SK-N-SH (cell line): ENCODE measurements around the gene DCANP1. TPM values are rescaled to one million over a fixed set of nuclear protein-coding genes. Genes with fewer than 3 reads are reported as not detected.

Experiments used
- CTCF ChIA-PET: fragments of 300-600, 350-600 bp; formaldehyde crosslinking; extraction: SDS; loops from one replicate; lab custom pipeline; 2021; lab: Yijun Ruan, JAX
- POLR2A ChIA-PET: fragments of 350-600 bp; sonication (Branson Sonifier 250); formaldehyde crosslinking; extraction: SDS; loops from one replicate; lab custom pipeline; 2020; ENCODE audit warnings: antibody characterized with exemption, inconsistent platforms; lab: Yijun Ruan, JAX
- DNase-seq: peaks from one replicate; pipeline ENCODE4 v3.0.0; 2012
- H2AFZ ChIP-seq: fragments of 200-600 bp; sonication (generic); 2 replicates; pipeline ENCODE4 v1.8.1; 2016; ENCODE audit warnings: antibody characterized with exemption, mild to moderate bottlenecking, low read depth
- H3F3A ChIP-seq: fragments of 200-600 bp; sonication (generic); replicated peaks from 2 replicates; pipeline ENCODE3; 2016; ENCODE audit warnings: antibody characterized with exemption, mild to moderate bottlenecking; ENCODE audit not compliant: insufficient read depth
- H3K27ac ChIP-seq, 2 experiments: fragments of 200-500 bp in 1 of 2; fragments of 200-600 bp in 1 of 2; sonication (Bioruptor generic) in 1 of 2; sonication (generic), shearing (Covaris generic) in 1 of 2; 2 replicates each; pipeline versions ENCODE4 v1.5.1 to v1.6.1; 2014 to 2016; ENCODE audit warnings: low read depth in 2 of 2, inconsistent platforms in 1 of 2, low read length in 1 of 2, mild to moderate bottlenecking in 1 of 2, mixed read lengths in 1 of 2
- H3K27me3 ChIP-seq: fragments of 200-600 bp; sonication (generic), shearing (Covaris generic); 2 replicates; pipeline ENCODE4 v1.6.1; 2016; ENCODE audit warnings: mixed run types; ENCODE audit not compliant: insufficient read depth
- H3K36me3 ChIP-seq, 2 experiments: fragments of 200-500 bp in 1 of 2; fragments of 200-600 bp in 1 of 2; sonication (Bioruptor generic) in 1 of 2; sonication (generic) in 1 of 2; replicated peaks in 1 of 2; 2 replicates each; pipeline versions ENCODE3 to v1.5.1; 2014 to 2016; ENCODE audit warnings: low read length in 1 of 2, mild to moderate bottlenecking in 1 of 2; ENCODE audit not compliant: insufficient read depth in 2 of 2, control insufficient read depth in 1 of 2
- H3K4me1 ChIP-seq, 2 experiments: fragments of 200-500 bp in 1 of 2; fragments of 200-600 bp in 1 of 2; sonication (Bioruptor generic) in 1 of 2; sonication (generic), shearing (Covaris generic) in 1 of 2; 2 replicates each; pipeline versions ENCODE4 v1.5.1 to v1.6.1; 2014 to 2016; ENCODE audit warnings: low read depth in 1 of 2, low read length in 1 of 2, mixed run types in 1 of 2; ENCODE audit not compliant: insufficient read depth in 2 of 2, control insufficient read depth in 1 of 2
- H3K4me2 ChIP-seq: fragments of 200-600 bp; sonication (generic), shearing (Covaris generic); 2 replicates; pipeline ENCODE4 v1.6.1; 2017; ENCODE audit warnings: mixed run types
- H3K4me3 ChIP-seq, 2 experiments: fragments of 200-500 bp in 1 of 2; fragments of 200-600 bp in 1 of 2; sonication (Bioruptor generic) in 1 of 2; sonication (generic), shearing (Covaris generic) in 1 of 2; 2 replicates each; pipeline versions ENCODE4 v1.5.1 to v1.8.1; 2014 to 2016; ENCODE audit warnings: low read depth in 2 of 2, inconsistent platforms in 1 of 2, low read length in 1 of 2, mild to moderate bottlenecking in 1 of 2, mixed read lengths in 1 of 2, moderate library complexity in 1 of 2
- H3K79me2 ChIP-seq: fragments of 200-600 bp; sonication (generic); 2 replicates; pipeline ENCODE4 v1.8.1; 2017; ENCODE audit warnings: mild to moderate bottlenecking; ENCODE audit not compliant: insufficient read depth
- H3K9ac ChIP-seq: fragments of 200-600 bp; sonication (generic); 2 replicates; pipeline ENCODE4 v1.6.1; 2017; ENCODE audit warnings: mixed run types
- H3K9me2 ChIP-seq: fragments of 200-600 bp; sonication (generic); 2 replicates; pipeline ENCODE4 v1.6.1; 2017; ENCODE audit warnings: mixed run types
- H3K9me3 ChIP-seq: fragments of 200-600 bp; sonication (generic); 2 replicates; pipeline ENCODE4 v1.6.1; 2017; ENCODE audit warnings: mixed run types, mild to moderate bottlenecking, moderate library complexity
- H4K20me1 ChIP-seq: fragments of 200-600 bp; sonication (generic); 2 replicates; pipeline ENCODE4 v1.6.1; 2017; ENCODE audit warnings: mild to moderate bottlenecking, mixed run types; ENCODE audit not compliant: insufficient read depth
- ELF1 ChIP-seq: IDR thresholded peaks from 2 replicates; pipeline ENCODE4 v1.4.0; 2012
- EP300 ChIP-seq, 2 experiments: IDR thresholded peaks; 2 replicates each; pipeline versions ENCODE4 v1.4.0 to v1.6.1; 2012; ENCODE audit warnings: borderline replicate concordance in 1 of 2, low read depth in 1 of 2, low read length in 1 of 2
- EZH2phosphoT487 ChIP-seq: fragments of 200-600 bp; sonication (generic); IDR thresholded peaks from 2 replicates; pipeline ENCODE4 v1.6.1; 2017; ENCODE audit warnings: low read depth, mixed run types, mild to moderate bottlenecking, antibody characterized with exemption, moderate library complexity, borderline replicate concordance
- FOXM1 ChIP-seq: IDR thresholded peaks from 2 replicates; pipeline ENCODE4 v1.4.0; 2012; ENCODE audit warnings: low read depth, mild to moderate bottlenecking
- JUND ChIP-seq: IDR thresholded peaks from 2 replicates; pipeline ENCODE4 v1.4.0; 2012
- POLR2AphosphoS5 ChIP-seq: IDR thresholded peaks from 2 replicates; pipeline ENCODE4 v1.6.1; 2012; ENCODE audit warnings: low read depth, low read length
- RXRA ChIP-seq: IDR thresholded peaks from 2 replicates; pipeline ENCODE4 v1.4.0; 2012; ENCODE audit warnings: low read depth, mild to moderate bottlenecking, borderline replicate concordance
- SIN3A ChIP-seq: IDR thresholded peaks from 2 replicates; pipeline ENCODE4 v1.6.1; 2012; ENCODE audit warnings: low read depth, mild to moderate bottlenecking, low read length, moderate library complexity, borderline replicate concordance
- TCF12 ChIP-seq: IDR thresholded peaks from 2 replicates; pipeline ENCODE4 v1.4.0; 2012
- YY1 ChIP-seq: IDR thresholded peaks from 2 replicates; pipeline ENCODE4 v1.4.0; 2012; ENCODE audit warnings: low read depth, mild to moderate bottlenecking
- WGBS: methylation state at CpG from one replicate; pipeline ENCODE4 v1.1.6; 2017; ENCODE audit warnings: low lambda C conversion rate; 5-methylcytosine and 5-hydroxymethylcytosine counted together
- polyA plus RNA-seq, 3 experiments: library from polyadenylated mRNA; depleted of rRNA; stranded (reverse); fragments of >200 nt; gene quantifications; 2 replicates each; pipeline ENCODE4 v1.2.3, GENCODE V29; 2012
- TF ChIP-seq, protein P1 (sequence below): IDR thresholded peaks from 2 replicates; pipeline ENCODE4 v1.4.0; 2012; ENCODE audit warnings: low read depth
- TF ChIP-seq, protein P2 (sequence below): IDR thresholded peaks from 2 replicates; pipeline ENCODE4; 2012
- TF ChIP-seq, protein P3 (sequence below): IDR thresholded peaks from 2 replicates; pipeline ENCODE4 v1.6.1; 2012; ENCODE audit warnings: mild to moderate bottlenecking, low read depth, low read length, moderate library complexity
- TF ChIP-seq, protein P4 (sequence below): IDR thresholded peaks from 2 replicates; pipeline ENCODE4 v1.4.0; 2012; ENCODE audit warnings: low read depth, borderline replicate concordance

The DCANP1 gene
- polyA plus RNA-seq, 1 of the 3 experiments (the other 2 are of a cell fraction) = not detected

DNA sequence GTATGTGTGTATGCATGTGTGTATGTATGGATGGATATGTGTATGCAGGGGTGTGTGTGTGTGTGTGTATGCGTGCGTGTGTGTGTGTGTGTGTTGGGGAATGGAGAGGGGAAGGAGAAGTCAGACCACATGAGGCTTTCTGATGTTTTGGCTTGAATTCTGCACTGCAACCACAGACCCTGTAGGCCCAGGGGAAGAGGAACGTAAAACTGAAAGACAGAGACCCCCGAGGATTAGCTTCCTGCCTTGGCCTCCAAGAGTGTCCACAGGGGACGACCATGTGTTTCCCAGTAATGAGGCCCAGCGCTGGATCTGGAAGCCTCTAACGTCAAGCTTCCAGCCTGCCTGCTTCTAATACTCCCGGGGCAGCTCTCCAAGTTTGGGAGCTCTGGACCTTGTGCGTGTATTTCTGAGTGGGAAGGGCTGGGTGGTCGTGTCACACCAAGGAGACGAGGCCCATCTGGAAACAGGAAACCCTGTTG is 5.8 kb downstream of the DCANP1 start:
- H3K79me2 ChIP-seq = no peaks in the 10 kb centered on the region
- no peak for DNase-seq
- H3K4me1 ChIP-seq = peaks cover 0 to 32% of the 10 kb centered on the region in 2 experiments; a peak in 1 of 4 replicates
- H3F3A ChIP-seq = no peaks in the 10 kb centered on the region
- ChIA-PET POLR2A (no interaction called here), CTCF (interaction anchor here (0.9 to 9.6 kb wide), 4 partner anchors 16 to 25 kb away, joined by 3 to 60 read pairs (median 30); no protein-coding TSS in a partner anchor)
- 76% methylated on average over 5 of the region's 11 CpGs for WGBS
- H3K9me3 ChIP-seq = no peaks in the 10 kb centered on the region
- no peak overlapping the region for H2AFZ ChIP-seq
- H3K27ac ChIP-seq = no peak overlapping the region
- TF ChIP-seq, protein P1, sequence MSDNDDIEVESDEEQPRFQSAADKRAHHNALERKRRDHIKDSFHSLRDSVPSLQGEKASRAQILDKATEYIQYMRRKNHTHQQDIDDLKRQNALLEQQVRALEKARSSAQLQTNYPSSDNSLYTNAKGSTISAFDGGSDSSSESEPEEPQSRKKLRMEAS = no peak
- TF ChIP-seq EZH2phosphoT487 (no peak), EP300 (IDR thresholded peaks at IDR 0.05; ENCODE audit: borderline replicate concordance in 1 of 2, low read depth in 1 of 2, low read length in 1 of 2) (no peak), POLR2AphosphoS5 (no peak), TCF12 (no peak), SIN3A (no peak), JUND (no peak), FOXM1 (no peak), RXRA (no peak), YY1 (no peak), ELF1 (no peak)
- TF ChIP-seq, protein P2, sequence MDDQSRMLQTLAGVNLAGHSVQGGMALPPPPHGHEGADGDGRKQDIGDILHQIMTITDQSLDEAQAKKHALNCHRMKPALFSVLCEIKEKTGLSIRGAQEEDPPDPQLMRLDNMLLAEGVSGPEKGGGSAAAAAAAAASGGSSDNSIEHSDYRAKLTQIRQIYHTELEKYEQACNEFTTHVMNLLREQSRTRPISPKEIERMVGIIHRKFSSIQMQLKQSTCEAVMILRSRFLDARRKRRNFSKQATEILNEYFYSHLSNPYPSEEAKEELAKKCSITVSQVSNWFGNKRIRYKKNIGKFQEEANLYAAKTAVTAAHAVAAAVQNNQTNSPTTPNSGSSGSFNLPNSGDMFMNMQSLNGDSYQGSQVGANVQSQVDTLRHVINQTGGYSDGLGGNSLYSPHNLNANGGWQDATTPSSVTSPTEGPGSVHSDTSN = no peak
- TF ChIP-seq, protein P3, sequence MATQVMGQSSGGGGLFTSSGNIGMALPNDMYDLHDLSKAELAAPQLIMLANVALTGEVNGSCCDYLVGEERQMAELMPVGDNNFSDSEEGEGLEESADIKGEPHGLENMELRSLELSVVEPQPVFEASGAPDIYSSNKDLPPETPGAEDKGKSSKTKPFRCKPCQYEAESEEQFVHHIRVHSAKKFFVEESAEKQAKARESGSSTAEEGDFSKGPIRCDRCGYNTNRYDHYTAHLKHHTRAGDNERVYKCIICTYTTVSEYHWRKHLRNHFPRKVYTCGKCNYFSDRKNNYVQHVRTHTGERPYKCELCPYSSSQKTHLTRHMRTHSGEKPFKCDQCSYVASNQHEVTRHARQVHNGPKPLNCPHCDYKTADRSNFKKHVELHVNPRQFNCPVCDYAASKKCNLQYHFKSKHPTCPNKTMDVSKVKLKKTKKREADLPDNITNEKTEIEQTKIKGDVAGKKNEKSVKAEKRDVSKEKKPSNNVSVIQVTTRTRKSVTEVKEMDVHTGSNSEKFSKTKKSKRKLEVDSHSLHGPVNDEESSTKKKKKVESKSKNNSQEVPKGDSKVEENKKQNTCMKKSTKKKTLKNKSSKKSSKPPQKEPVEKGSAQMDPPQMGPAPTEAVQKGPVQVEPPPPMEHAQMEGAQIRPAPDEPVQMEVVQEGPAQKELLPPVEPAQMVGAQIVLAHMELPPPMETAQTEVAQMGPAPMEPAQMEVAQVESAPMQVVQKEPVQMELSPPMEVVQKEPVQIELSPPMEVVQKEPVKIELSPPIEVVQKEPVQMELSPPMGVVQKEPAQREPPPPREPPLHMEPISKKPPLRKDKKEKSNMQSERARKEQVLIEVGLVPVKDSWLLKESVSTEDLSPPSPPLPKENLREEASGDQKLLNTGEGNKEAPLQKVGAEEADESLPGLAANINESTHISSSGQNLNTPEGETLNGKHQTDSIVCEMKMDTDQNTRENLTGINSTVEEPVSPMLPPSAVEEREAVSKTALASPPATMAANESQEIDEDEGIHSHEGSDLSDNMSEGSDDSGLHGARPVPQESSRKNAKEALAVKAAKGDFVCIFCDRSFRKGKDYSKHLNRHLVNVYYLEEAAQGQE = no peak
- TF ChIP-seq, protein P4, sequence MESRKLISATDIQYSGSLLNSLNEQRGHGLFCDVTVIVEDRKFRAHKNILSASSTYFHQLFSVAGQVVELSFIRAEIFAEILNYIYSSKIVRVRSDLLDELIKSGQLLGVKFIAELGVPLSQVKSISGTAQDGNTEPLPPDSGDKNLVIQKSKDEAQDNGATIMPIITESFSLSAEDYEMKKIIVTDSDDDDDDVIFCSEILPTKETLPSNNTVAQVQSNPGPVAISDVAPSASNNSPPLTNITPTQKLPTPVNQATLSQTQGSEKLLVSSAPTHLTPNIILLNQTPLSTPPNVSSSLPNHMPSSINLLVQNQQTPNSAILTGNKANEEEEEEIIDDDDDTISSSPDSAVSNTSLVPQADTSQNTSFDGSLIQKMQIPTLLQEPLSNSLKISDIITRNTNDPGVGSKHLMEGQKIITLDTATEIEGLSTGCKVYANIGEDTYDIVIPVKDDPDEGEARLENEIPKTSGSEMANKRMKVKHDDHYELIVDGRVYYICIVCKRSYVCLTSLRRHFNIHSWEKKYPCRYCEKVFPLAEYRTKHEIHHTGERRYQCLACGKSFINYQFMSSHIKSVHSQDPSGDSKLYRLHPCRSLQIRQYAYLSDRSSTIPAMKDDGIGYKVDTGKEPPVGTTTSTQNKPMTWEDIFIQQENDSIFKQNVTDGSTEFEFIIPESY = no peak
- H3K27me3 ChIP-seq = no peaks in the 10 kb centered on the region
- H3K36me3 ChIP-seq = no peaks in the 10 kb centered on the region
- no peak overlapping the region for H3K9ac ChIP-seq
- H3K4me2 ChIP-seq = no peak overlapping the region
- no peaks in the 10 kb centered on the region for H4K20me1 ChIP-seq
- no peaks in the 10 kb centered on the region for H3K9me2 ChIP-seq
- no peak overlapping the region for H3K4me3 ChIP-seq
